Measurements from ENCODE around the gene ANXA8.

The ANXA8 gene

DNA sequence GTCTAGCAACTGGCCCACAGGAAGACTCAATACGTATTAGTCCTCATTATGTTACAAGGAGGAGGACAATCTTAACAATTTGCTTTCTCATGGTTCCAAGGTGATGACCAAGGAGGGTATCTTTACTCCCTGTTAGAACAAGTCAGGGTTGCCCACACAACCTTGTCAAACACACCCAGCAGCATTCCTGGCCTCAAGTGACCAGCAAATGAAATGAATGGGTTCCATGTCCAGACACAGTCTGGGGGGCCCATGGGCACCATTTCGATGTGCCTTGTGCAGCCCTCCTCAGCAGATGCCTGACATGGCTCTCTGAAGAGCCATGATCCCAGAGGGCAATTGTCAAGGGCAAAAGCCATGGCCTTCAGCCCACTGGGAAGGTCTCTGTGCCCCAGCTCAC is 40.8 kb downstream of the ANXA8 start:
- H3K27ac ChIP-seq: no peak overlapping the region
- no peak for TF ChIP-seq ZFX (IDR thresholded peaks at IDR 0.05)
- TF ChIP-seq, protein P1, sequence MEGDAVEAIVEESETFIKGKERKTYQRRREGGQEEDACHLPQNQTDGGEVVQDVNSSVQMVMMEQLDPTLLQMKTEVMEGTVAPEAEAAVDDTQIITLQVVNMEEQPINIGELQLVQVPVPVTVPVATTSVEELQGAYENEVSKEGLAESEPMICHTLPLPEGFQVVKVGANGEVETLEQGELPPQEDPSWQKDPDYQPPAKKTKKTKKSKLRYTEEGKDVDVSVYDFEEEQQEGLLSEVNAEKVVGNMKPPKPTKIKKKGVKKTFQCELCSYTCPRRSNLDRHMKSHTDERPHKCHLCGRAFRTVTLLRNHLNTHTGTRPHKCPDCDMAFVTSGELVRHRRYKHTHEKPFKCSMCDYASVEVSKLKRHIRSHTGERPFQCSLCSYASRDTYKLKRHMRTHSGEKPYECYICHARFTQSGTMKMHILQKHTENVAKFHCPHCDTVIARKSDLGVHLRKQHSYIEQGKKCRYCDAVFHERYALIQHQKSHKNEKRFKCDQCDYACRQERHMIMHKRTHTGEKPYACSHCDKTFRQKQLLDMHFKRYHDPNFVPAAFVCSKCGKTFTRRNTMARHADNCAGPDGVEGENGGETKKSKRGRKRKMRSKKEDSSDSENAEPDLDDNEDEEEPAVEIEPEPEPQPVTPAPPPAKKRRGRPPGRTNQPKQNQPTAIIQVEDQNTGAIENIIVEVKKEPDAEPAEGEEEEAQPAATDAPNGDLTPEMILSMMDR (conservative IDR thresholded peaks at IDR 0.05): no peak

DNA sequence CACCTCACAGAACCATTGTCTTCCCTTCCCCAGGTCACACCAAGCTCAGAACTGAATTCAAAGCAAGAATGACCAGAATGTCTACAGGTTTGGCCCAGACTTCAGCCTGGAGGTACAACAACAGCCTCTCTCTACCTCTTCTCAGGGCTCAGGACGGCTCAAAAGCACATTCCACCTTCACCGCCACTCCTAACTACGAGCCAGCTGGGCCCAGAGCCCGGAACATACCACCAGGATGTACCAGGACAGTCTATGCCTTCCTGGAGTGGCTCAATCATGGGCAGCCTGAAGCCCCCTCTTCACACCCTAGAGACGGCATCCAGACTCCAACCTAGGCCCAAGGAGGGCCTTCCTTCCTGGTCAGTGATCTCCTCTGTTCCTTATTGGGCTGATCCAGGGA is 41.6 kb downstream of the ANXA8 start:
- H3K27ac ChIP-seq: no peak overlapping the region
- TF ChIP-seq, protein P1 (conservative IDR thresholded peaks at IDR 0.05): no peak
- TF ChIP-seq ZFX (IDR thresholded peaks at IDR 0.05): no peak

DNA sequence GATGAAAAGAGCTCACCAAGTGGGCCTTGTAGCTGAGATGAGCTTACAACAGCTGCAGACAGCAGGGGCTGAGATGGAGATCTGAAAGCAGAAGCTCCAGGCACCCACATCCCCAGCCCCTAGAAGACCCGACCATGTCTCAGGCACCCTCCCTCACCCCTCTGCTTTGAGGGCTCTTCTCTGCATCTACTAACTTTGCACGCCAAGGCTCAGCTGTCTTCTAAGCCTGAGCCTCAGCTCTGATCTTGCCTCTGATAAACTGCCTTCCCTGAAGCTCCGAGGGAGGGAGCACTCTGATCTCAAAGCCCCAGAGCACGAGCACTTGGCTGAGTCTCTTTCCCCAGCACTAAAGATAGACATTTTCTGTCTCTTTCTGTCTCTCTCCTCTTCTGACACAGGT is 42.0 kb downstream of the ANXA8 start:
- H3K27ac ChIP-seq: no peak overlapping the region
- no peak for TF ChIP-seq ZFX (IDR thresholded peaks at IDR 0.05)
- TF ChIP-seq, protein P1 (conservative IDR thresholded peaks at IDR 0.05): no peak

DNA sequence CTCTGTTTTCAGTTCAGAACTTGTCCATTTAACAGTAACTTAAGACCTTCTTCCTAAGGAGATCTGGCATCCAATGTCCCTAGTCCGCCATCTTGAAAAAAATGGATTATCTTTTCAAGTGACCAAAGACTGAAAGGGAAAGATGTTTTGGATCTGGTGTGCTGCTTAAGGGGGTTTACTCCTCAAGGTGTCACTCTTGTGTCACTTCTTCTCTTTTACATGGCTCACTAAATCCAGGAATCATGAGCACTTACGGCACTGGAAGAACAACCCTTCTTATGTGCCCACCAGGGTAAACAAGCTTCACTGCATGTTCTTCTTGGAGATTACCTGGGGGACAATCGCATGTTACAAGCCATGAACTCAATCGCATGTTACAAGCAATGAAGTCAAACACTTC is 43.7 kb downstream of the ANXA8 start:
- no peak overlapping the region for H3K27ac ChIP-seq
- TF ChIP-seq, protein P1 (conservative IDR thresholded peaks at IDR 0.05): no peak
- TF ChIP-seq ZFX (IDR thresholded peaks at IDR 0.05): no peak

DNA sequence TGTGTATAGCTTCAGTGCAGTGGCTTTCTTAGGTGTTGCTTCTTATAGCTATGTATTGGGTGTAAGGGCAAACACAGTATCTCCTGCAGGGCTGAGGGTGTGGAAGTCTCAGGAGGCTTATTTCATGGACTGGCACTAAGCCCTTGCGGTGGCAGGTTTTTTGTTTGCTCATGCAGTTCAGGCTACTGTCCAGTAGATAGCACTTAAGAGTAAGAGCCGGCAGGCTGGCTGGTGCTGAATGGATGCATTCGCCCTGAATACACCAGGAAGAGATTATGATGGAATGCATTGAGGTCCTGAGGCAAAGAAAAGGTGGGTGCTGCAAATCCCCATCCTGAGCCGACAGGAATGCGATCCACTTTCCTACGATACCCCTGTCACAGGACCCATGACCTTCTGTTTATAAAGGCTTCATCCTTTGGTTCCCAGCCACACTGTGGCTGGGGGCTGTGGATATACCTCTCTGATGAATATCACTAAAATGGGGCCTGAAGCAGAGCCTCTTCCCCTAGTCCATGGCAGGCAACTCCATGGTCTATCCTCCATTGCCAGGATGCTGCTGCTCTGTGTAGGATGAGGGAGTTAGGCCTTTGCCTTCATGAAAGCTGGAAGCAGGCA is 44.9 kb downstream of the ANXA8 start:
- TF ChIP-seq, protein P1 (conservative IDR thresholded peaks at IDR 0.05): peak; percentile 91
- no peak for TF ChIP-seq ZFX (IDR thresholded peaks at IDR 0.05)
- H3K27ac ChIP-seq: no peak overlapping the region

DNA sequence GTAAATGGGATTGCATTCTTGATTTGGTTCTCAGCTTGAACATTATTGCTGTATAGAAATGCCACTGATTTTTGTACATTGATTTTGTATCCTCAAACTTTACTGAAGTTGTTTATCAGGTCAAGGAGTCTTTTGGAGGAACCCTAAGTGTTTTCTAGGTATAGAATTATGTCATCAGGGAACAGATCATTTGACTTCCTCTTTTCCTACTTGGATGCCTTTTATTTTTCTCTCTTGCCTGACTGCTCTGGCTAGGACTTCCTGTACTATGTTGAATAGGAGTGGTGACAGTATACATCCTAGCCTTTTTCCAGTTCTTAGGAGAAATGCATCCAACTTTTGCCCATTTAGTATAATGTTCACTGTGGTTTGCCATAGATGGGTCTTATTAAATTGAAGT is 48.8 kb downstream of the ANXA8 start:
- H3K27ac ChIP-seq: no peak overlapping the region
- TF ChIP-seq, protein P1 (conservative IDR thresholded peaks at IDR 0.05): no peak
- no peak for TF ChIP-seq ZFX (IDR thresholded peaks at IDR 0.05)

DNA sequence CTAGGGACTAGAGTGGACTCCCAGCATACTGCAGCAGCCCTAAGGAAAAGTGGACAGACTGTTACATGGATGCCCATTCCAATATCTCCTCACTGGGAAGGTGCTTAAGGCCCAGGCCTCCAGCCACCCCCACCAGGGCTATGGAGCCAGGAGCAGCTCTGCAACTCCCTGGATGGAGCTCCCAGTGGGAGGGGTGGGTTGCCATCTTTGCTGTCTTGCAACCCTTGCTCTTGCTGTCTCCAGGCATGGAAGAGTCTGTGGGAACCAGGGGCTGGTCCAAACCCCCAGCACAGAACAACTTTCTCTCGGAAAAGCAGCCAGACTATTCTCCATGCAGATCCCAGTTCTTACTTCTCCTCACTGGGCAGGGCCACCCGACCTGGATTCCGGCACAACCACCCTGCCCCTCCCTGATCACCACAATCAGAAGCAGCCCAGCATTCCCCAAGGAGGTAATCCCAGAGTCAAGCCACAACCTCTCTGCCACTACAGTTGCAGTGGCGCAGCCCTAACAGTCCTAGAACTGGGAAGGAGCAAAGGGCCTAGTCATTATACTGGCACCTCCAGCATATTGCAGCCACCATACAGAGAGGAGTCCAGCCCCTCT is 58.0 kb downstream of the ANXA8 start:
- no peak overlapping the region for H3K27ac ChIP-seq
- TF ChIP-seq ZFX (IDR thresholded peaks at IDR 0.05): no peak
- TF ChIP-seq, protein P1 (conservative IDR thresholded peaks at IDR 0.05): no peak

Data from C4-2B (cell line).